ENCODE measurements around the gene GORAB.

Gene GORAB

DNA sequence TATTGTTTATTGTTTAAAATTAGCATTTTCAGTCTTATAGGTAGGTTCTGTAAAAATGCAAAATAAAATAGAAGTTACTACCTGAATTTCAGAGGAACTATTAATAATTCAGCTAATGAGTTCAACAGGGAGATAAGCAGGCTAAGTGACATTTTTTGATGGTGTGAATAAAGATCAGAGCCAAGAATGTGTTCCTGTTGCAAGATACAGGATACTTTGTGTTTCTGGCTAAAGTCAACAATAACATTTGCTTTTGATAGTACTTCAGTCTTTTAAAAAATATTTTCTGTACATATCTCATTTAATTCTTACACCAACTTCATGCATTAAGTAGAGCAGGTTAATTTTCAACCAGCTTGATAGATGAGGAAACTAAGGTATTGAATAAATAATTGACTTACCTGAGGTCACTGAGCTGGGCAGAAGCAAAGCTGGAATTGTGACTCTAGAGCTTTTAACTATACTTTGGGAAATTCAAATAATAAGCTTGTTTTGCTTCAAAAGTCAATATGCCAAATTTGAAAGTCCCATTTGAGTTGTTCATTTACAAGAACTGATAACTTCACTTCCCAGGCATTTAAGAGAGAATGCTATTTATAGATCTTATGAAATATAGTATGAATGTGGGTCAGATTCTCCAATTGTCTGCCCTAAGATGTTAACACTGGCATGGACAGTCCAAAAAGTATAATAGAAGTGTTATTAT is 6.0 kb downstream of the GORAB start:
- in situ Hi-C loops (cut with MboI; ENCODE audit: low sequenced_read_pairs), result no loop called here

DNA sequence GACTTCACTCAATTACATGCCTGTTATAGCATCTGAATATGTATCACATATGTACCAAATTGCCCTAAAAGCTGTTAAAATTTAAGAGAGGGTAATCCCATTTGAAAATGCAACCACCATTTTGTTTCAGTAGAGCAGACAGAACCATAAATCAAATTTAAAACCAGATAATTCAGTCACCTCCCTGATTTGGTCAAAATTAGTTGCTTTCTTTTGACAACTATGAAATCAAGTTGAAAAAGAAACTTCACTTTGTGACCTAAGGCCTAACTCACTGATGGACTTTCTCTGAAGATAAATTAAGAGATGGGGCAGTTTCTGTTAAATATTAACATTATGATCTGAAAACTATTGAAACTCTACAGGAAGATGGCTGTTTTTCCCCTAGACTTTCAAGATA is 6.7 kb downstream of the GORAB start:
- in situ Hi-C loops (cut with MboI; ENCODE audit: low sequenced_read_pairs), result no loop called here

DNA sequence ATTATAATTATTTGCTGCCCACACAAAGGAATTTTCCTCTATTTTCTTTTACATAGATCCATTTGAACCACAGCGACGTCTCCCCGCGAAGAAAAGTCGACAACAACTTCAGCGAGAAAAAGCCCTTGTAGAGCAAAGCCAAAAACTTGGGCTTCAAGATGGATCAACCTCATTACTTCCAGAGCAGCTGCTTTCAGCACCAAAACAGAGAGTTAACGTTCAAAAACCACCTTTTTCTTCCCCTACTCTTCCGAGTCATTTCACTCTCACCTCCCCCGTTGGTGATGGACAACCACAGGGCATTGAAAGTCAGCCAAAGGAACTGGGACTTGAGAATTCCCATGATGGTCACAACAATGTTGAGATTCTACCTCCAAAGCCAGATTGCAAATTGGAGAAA is 7.2 kb downstream of the GORAB start:
- in situ Hi-C loops (cut with MboI; ENCODE audit: low sequenced_read_pairs), result no loop called here

DNA sequence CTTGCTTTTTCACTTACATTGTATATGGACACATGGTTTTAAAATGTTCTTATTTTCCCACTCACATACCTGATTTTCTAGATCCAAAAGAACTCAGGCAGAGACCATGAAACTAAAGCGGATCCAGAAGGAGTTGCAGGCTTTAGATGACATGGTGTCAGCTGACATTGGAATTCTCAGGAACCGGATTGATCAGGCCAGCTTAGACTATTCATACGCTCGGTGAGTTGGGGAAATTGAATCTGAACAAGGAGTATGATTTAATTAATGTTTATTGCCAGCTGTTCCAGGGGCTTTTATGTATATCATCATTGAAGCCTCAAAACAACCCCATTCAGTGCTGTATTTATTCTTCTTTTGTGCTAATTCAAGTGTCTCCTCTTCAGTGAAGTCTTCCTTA is 12.7 kb downstream of the GORAB start:
- in situ Hi-C loops (cut with MboI; ENCODE audit: low sequenced_read_pairs), result no loop called here

DNA sequence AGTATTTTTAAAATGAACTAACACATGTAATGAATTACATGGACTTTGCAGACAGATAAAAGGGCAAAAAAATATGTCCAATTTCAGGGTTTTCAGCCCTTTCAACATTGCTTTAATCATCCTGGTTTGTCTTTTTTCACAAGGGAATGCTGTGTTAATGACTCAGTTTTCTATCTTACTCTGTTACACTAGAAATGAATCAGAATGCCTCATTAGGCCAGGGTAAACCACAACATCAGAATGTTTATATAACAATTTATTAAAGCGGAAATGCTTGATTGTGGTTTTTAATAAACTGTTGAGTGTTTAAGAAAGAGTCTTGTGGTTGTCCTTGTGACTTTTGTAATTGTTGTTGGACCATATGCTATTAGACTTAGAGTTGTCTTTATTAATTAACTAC is 13.5 kb downstream of the GORAB start:
- in situ Hi-C loops (cut with MboI; ENCODE audit: low sequenced_read_pairs), result no loop called here

DNA sequence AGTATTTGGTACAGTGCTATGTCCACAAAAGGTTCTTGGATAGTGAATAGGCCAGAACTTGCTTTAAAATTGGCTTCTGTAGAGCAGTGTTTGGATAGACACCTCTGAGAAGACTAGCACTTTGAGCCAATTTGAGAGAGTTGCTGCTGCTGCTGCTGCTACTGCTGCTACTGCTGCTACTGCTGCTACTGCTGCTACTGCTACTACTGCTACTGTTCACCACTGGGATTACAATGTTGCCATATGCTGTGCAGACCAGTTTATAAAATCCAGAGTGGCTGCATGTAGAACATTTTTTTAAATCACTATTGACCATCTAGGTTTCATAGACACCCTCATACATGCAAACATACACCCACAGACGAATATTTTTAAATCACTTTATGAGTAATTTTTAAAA is 15.3 kb downstream of the GORAB start:
- in situ Hi-C loops (cut with MboI; ENCODE audit: low sequenced_read_pairs), result no loop called here

DNA sequence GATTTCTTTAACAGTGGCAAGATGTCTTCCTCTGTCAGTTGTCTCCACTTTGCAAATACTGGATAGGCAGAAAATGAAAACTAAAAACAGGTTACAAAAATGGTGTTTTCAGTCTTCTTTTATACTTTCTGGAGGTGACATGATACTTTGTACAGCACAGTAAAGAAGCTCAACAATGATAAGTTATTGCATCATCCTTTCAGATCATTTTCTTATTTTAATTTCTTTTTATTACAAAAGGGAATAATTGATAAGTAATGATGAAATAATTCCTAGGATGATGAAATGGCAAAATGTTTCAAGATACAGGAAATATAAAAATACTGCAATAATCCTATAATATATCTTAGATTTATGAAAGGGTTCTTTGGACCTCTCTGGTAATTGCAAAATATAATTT is 16.5 kb downstream of the GORAB start:
- in situ Hi-C loops (cut with MboI; ENCODE audit: low sequenced_read_pairs), result no loop called here

DNA sequence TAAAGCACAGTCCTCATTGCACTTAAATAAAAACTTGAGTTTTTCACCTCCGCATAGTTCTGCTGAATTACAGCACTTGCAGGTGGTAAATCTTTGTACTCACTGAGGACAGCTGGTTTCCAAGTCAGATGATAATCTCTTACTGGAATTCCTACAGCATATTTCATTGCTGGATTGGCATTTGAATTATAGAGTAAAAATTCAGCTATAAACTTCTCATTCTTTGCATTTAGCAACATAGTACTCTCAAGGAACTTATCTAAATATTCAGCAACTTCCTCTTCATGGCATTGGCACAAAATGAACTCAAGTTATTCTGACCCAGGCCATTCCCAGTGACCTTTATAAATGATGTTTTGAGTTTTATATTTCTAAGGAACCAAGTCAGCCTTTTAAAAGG is 23.4 kb downstream of the GORAB start:
- in situ Hi-C loops (cut with MboI; ENCODE audit: low sequenced_read_pairs), result no loop called here

DNA sequence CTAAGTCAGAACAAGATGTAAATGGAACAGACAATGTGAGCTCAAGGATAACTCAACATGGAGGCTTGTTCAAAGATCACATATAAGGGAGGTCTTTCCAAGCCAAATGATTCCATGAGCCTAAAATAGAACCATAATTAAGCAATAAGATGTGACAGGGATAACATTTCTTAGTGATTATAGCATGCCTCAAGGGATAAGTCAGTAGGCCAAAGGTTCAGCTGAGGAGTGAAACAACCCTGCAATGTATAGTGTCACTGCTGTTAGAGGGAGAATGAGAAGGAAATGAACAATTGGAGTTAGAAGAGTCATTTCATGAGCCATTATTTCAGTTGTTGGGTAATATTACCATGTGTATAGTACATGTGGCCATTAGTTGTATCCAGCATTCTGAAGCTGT is 25.0 kb downstream of the GORAB start:
- in situ Hi-C loops (cut with MboI; ENCODE audit: low sequenced_read_pairs), result no loop called here

DNA sequence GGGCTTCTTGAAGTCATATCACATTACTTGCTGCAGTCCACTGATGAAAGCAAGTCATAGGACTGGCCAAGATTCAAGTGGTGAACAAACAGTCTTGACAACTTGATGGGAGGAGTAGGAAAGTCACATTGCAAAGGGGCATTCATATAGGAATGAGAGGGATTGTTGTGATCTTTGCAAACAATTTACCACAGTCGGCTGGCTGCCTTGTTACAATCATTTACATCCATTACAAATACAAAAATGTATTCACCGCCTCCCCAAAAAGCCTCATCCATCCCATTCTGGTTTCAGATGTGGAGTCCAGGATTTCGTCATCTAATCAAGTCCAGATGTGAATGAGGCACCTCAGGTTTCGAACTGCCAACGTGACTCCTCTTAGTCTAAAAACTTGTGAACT is 26.8 kb downstream of the GORAB start:
- in situ Hi-C loops (cut with MboI; ENCODE audit: low sequenced_read_pairs), result no loop called here

DNA sequence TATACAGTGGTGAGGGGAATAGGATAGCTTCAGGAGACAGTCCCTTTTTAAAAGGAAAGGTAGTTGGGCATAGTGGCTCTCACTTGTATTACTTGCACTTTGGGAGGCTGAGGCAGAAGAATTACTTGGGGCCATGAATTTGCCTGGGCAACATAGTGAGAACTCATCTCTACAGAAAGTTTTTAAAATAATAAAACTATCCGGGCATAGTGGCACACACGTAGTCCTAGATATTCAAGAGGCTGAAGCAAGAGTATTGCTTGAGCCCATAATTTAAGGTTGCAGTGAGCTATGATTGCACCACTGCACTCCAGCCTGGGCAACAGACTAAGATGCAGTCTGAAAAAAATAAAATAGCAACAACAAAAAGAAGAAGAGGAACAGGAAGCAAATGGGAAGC is 27.2 kb downstream of the GORAB start:
- in situ Hi-C loops (cut with MboI; ENCODE audit: low sequenced_read_pairs), result no loop called here

DNA sequence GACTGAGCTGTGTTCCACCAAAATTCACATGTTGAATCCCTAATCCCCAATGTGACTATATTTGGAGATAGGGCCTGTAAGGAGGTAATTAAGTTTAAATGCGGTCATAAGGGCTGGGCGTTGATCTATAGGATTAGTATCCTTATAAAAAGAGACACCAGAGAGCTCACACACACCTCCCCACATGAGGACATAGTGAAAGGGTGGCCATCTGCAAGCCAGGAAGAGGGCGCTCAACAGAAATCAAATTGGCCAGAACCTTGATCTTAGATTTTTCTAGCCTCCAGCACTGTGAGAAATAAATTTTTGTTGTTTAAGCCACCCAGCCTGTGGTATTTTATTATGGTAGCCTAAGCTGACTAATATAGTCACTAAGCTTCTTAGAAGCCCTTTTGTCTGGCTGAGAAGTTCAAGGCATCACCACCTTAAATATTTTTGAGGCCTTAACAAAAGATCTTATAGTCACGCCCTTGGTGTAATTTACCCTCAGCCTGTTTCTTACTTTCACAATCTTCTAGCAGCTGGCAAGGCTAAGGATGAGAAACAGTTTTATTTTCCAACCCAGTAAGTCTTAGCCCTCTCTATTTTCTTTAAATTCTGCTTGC is 28.8 kb downstream of the GORAB start:
- in situ Hi-C loops (cut with MboI; ENCODE audit: low sequenced_read_pairs), result no loop called here

DNA sequence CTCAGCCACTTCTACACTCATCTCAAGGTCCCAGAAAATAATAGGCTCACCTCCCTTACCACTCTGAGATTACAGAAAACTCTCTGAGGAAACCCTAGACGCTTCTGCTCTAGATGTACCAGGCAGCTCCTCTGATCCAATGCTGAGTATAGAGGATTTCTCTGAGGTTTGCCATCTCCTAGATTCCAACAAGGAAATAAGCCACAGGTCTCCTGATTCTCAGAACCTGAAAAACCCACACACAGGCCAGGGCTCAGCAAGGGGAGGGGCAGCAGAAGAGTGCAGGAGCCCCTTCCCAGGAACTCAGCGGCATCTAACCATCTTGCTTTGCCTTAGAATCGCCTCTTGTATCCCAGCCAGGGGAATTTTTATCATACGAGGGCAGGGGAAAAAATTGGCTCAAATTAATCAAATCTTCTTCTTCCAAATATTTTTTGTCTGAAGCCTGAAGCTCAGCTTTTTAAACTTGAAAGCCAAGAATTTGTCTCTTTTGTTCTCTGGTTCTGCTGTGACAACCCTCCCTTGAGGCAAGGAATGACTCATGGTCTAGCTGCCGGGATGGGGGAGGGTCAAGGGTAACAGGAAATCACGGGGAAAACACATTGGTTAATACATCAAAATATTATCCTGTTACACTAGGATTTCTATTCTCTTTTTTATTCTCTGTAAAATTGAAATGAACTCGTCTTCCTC is 30.8 kb downstream of the GORAB start:
- in situ Hi-C loops (cut with MboI; ENCODE audit: low sequenced_read_pairs), result no loop called here

DNA sequence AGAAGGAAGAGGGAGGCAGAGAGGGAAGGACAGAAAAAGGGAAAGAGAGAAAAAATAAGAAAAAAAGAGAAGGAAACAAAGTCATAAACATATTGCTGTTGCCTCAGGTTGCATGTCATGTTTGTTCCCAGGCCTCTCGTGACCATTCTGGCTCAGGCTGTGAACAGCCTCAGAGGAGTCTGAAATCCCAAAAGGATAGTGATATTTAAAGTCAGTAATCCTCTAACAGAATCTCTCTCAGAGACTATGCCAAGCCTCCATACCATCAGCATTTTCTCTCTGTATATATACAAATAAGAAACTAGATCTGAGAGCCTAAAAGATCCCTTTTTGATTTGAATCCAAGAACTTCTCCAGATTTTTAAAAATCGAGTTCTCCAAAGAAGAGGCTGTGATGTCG is 35.2 kb downstream of the GORAB start:
- in situ Hi-C loops (cut with MboI; ENCODE audit: low sequenced_read_pairs), result no loop called here

DNA sequence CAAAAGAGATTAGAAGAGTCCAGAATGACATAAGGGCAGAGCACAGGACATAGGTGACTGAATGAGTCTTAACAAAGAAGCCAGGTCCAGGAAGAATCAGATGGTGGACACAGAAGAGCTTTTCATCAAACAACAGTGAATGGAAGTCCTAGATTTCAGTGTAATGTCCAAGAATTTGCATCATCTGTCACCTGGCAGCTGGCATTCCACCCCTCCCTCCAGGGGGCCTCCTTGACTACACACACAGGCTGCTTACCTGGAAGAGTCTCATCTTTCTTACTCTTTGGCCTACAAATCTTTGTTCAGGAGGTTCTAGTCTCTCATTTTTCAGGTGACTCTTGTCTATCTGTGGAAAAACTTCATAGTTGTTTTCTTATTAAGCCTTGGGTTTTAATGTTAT is 36.2 kb downstream of the GORAB start:
- in situ Hi-C loops (cut with MboI; ENCODE audit: low sequenced_read_pairs), result no loop called here

DNA sequence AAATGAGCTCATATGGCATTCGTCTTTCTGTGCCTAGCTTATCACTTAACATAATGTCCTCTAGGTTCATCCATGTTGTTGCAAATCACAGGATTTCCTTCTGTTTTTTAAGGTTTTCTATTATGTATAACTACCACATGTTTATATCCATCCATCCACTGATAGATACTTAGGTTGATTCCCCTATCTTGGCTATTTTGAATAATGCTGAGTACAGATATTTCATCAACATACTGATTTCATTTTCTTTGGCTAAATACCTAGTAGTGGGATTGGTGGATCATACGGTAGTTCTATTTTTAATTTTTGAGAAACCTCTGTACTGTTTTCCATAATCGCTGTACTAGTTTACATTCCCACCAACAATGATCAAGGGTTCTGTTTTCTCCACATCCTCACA is 45.0 kb downstream of the GORAB start:
- in situ Hi-C loops (cut with MboI; ENCODE audit: low sequenced_read_pairs), result no loop called here

DNA sequence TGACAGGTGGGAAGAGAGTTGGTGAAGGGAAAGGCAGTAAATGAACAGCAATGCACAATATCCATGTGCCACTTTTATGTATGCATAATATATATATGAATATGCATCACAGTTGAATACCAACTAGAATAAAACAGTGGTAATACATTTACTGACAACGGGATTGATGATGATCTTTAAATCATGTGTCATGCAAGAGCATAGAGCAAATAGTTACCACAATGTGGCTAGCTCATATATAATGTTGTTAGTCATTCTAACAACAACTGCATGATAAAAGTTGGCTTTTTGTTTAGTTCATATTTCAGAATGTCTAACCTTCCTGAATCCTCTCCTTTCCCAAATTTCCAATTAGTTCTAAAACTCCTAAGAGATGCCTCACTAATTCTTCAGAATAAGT is 46.4 kb downstream of the GORAB start:
- in situ Hi-C loops (cut with MboI; ENCODE audit: low sequenced_read_pairs), result no loop called here

DNA sequence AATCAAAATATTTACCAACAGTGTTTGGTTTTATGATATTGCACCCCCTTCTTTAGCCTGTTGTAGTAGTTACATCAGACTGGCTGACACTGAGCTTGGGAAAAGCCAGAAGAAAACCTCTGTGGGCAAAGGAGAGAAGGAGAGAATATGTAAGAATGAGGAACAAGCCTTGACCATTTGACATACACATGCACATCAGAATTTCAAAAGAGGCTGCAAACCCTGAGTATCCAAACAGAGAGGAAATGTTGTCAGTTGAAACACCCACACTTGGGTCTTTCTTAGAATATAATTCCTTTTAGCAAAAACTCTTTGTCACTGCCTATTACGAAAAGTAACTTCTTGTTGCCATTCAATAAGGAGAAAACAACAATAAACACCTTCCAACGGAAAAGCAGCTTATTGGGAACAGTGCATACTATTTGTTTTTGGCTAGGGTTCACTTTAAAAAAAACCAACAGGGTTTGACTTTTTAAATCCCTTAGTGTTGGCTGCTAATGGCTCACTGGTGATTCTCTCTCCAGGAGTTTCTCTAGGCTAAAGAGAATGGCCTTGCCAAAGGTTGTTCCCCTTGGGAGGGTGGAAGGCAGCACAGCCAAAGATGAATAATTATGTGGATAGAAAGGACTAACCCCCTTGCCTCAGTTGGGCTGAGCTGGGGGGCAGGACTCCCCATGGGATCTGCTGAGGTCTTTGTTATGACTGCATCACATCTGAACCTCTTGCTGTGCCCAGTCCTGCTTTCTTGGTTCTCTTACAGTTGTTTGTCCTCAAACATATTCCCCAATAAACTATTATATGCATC is 48.9 kb downstream of the GORAB start:
- in situ Hi-C loops (cut with MboI; ENCODE audit: low sequenced_read_pairs), result no loop called here

DNA sequence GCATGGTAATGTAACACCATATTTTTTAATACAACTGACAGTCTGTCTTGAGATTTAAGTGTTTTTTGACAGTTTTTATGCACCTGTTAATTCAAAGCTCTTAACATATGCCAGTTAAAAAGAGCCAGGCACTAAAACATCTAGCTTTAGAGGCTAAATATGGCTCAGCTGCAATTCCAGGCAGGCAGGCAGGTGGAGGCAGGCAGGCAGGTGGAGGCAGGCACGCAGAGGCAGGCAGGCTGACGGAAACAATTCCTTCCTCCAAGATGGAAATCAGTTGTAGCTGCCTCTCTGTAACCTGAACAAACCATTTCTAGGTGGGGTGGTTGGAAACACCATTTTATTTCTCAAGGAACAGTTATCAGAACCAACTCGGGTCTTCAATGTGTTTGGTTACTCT is 51.2 kb downstream of the GORAB start:
- in situ Hi-C loops (cut with MboI; ENCODE audit: low sequenced_read_pairs), result no loop called here

DNA sequence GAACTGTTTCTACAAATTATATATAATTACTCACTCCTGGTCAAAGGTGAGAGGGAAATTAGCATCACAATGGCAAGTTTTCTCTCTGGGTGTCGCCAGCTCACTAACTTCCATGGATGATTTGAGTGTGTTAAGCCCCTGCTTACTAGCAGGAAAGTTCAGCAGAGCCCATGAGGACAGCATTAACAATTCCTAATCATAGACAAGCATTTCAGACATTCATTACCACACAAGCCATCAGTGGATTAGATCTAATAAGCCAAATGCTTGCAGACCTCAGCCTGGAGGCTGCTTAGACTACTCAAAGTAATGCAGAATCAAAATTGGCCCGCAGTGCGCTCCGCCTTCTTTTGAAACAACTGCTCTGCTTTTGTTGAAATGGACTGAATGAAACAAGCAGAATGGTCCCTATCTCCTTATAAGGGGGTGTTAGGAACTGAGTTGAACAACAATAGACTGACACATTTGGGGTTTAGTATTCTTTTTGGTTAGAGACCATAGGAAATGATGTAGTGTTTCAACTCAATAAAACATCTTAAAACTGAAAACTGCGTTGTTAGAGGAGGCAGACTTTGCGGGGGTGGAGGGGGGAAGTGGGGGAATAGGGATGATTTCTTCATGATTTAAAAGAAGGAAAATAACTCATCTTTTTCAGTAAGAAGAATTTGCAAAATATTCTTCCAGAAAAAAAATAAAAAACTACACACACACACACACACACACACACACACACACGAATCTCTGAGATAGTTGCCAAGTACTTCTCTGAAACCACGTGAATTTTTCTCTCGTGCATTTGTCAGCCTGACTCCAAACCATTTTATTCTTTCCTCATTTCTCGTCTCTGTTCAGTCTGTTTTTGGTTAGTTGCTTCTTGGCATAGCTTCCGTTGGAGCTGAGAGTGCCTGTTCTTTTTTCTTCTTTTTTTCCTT is 54.6 kb downstream of the GORAB start:
- in situ Hi-C loops (cut with MboI; ENCODE audit: low sequenced_read_pairs), result no loop called here

DNA sequence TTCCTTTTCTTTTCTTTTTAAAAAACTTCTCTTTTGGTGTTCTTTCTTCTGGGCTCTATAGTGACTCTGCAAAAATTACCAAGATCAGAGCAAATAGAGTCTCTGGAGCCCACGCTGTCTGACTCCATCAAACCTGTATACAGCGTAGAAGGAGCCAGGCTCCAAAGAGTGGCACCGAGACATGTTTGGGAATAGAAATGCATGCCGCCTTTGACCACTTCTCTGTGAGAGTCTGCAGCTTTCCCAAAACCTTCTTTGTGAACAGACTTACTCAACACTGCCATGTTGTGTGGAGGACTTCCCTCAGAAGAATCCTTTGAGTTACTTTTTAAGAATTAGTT is 55.3 kb downstream of the GORAB start:
- in situ Hi-C loops (cut with MboI; ENCODE audit: low sequenced_read_pairs), result no loop called here

Data from HL-60/S4 treated with phorbol 12-myristate 13-acetate at 8.2 ng/mL for 4 days and 3 days (cell line).